Brain microvascular endothelial cell (primary cell): Measurements from ENCODE around the gene VN1R5.
A peak's percentile ranks its signal among the peaks of the same experiment; 100 is the strongest.

ENCODE experiments used
- DNase-seq: peaks from one replicate; pipeline ENCODE4 v3.0.0-alpha.2; 2020
- H3K27ac ChIP-seq: fragments of 250-450 bp; sonication (Bioruptor Pico); 2 replicates; pipeline ENCODE4 v1.5.1; 2020; ENCODE audit warnings: mild to moderate bottlenecking, moderate library complexity
- H3K27me3 ChIP-seq: fragments of 250-450 bp; sonication (Bioruptor Pico); replicated peaks from 2 replicates; pipeline ENCODE4 v1.5.1; 2020; ENCODE audit warnings: mild to moderate bottlenecking
- H3K36me3 ChIP-seq: fragments of 250-450 bp; sonication (Bioruptor Pico); replicated peaks from 2 replicates; pipeline ENCODE4 v1.5.1; 2020; ENCODE audit warnings: mild to moderate bottlenecking
- H3K4me3 ChIP-seq: 2 replicates; pipeline ENCODE4 v1.5.1; 2011; ENCODE audit warnings: low read depth, mild to moderate bottlenecking, control low read depth, low read length, moderate library complexity
- CTCF ChIP-seq: IDR thresholded peaks from 2 replicates; pipeline ENCODE4 v1.5.1; 2011; ENCODE audit warnings: low read depth, mild to moderate bottlenecking, moderate library complexity, low read length, control low read depth, inconsistent platforms; ENCODE audit errors: missing control alignments
- in situ Hi-C: cut with HindIII; loops from 2 replicates; pipeline ENCODE4 v1.10.0; 2017; ENCODE audit warnings: low sequenced_read_pairs, low pct_ligation_motif_present

Gene VN1R5

GRCh38 chr1:247228133-247228532 is 27.7 kb upstream of the VN1R5 start:
- no peak overlapping the region for H3K4me3 ChIP-seq
- DNase-seq = peak; percentile 35
- in situ Hi-C loops = no loop called here
- H3K27me3 ChIP-seq = no peaks in the 10 kb centered on the region
- TF ChIP-seq CTCF = no peak
- H3K36me3 ChIP-seq = no peaks in the 10 kb centered on the region
- no peak overlapping the region for H3K27ac ChIP-seq

DNA sequence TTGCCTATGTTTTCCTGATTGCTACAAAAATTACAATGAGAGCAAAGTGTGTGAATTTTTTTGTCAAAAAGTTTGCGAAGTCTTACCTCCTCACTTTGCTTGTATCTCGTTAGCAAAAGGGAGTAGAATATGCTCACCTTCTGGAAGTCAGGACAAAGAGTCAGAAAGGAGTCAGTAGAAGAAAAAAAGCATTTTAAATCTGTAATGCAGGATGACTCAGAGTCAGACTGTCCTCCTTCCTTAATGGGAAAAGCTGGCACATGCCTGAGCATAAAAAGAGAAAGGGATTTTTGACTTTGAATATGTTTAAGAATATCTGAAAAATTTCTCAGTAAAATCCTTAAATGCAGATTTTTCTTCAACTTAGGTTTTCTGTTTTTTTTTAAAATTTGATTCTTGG is 14.2 kb upstream of the VN1R5 start:
- Histone ChIP-seq H3K36me3 (no peaks in the 10 kb centered on the region), H3K27me3 (no peaks in the 10 kb centered on the region), H3K4me3 (no peak overlapping the region), H3K27ac (no peak overlapping the region)
- no peak for TF ChIP-seq CTCF
- in situ Hi-C loops = no loop called here
- DNase-seq = no peak

DNA sequence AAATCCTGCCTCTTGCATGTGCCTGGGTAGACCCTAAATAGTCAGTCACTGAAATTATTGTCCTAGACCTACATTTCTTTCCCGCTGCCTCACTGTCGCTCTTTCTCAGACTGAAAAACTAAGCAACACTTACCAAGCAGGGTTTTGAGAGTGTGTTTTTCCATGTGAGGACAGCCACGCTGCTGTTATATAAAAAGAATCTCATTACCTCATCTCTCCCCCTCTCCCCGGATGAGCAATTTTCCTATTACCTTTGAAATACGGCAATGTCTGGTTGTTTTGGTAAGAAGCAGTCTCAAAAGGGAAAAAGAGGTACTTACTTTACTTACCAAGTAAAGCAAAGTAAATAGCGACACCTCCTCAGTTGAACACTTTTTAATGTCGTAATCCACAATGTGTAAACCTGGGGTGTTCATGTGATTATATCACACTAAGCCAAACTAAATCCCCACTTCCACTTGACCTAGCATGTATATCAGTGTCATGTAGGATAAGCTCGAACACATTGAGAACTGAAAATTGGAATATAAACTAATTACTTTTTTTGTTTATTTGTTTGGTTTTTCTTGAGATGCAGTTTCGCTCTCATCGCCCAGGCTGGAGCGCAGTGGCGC is 12.2 kb upstream of the VN1R5 start:
- no peak for DNase-seq

DNA sequence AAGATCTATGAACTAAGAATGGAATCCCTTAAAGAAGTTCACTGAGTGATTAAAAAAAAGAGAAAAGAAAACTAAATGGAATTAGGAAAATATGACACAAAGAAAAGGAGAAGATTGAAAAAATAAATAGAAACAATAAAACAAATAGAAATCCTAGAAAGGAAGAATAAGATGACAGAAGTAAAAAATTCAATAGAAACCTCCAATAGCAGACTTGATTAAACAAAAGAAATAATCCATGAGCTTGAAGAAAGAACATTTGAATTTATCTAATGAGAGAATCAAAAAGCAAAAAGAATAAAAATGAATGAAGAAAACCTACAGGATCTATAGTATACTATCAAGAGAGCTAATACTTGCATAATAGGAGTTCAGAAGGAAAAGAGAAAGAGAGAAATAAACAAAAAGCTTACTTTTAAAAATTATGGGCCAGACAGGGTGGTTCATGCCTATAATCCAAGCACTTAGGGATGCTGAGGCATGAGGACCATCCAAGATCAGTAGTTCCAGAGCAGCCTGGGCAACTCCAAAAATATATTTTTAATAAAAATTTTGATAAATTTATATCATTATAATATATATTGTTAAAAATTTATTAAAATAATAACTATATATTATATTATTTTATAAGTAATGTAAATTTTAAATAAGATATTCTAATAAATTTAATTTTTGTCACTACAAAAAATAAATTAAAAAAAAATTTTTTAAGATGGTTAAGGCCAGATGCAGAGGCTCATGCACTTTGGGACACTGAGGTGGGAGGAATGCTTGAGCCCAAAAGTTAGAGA is 9.4 kb upstream of the VN1R5 start:
- in situ Hi-C loops = no loop called here
- H3K27me3 ChIP-seq = no peaks in the 10 kb centered on the region
- H3K27ac ChIP-seq = no peak overlapping the region
- no peak for TF ChIP-seq CTCF
- no peaks in the 10 kb centered on the region for H3K36me3 ChIP-seq
- H3K4me3 ChIP-seq = no peak overlapping the region
- DNase-seq = no peak

More for the DNA sequence above, 12.2 kb upstream of the VN1R5 start:
- no peak for TF ChIP-seq CTCF
- Histone ChIP-seq H3K36me3 (no peaks in the 10 kb centered on the region), H3K27me3 (no peaks in the 10 kb centered on the region), H3K4me3 (no peak overlapping the region), H3K27ac (no peak overlapping the region)
- in situ Hi-C loops = no loop called here

GRCh38 chr1:247247568-247247967 is 8.3 kb upstream of the VN1R5 start:
- in situ Hi-C loops = no loop called here
- DNase-seq = no peak
- Histone ChIP-seq H3K27me3 (no peaks in the 10 kb centered on the region), H3K36me3 (no peaks in the 10 kb centered on the region), H3K27ac (no peak overlapping the region), H3K4me3 (no peak overlapping the region)
- no peak for TF ChIP-seq CTCF
